GM18499 (cell line): ENCODE data around the gene TMEM63B.
"Not testable (repeated sequence)": the region's sequence is repeated elsewhere in the genome, so short reads cannot be mapped to it uniquely, and the experiment has no call there.

Experiments
- ATAC-seq: cut with Tn5 transposase; IDR thresholded peaks from one replicate; pipeline ENCODE4 v1.9.1; 2021; ENCODE audit warnings: moderate number of reproducible peaks; ENCODE audit not compliant: insufficient read depth, unreplicated experiment

The TMEM63B gene

GRCh38 chr6:44166116-44166515 lies 38.8 kb downstream of the TMEM63B start:
- no peak for ATAC-seq

- no peak for ATAC-seq
Observed at GRCh38 chr6:44166591-44167184, 39.3 kb downstream of the TMEM63B start.

- ATAC-seq = no peak
Observed at GRCh38 chr6:44167567-44167966, 40.2 kb downstream of the TMEM63B start.

- ATAC-seq = no peak
Observed at GRCh38 chr6:44169154-44169553, 41.8 kb downstream of the TMEM63B start.

- ATAC-seq = no peak
Observed at GRCh38 chr6:44169886-44170570, 42.7 kb downstream of the TMEM63B start.

GRCh38 chr6:44171899-44172546 lies 44.7 kb downstream of the TMEM63B start:
- no peak for ATAC-seq

GRCh38 chr6:44172731-44173500 lies 45.6 kb downstream of the TMEM63B start:
- no peak for ATAC-seq

GRCh38 chr6:44176130-44176761 lies 48.9 kb downstream of the TMEM63B start:
- no peak for ATAC-seq

- ATAC-seq = no peak
Observed at GRCh38 chr6:44176762-44177509, 49.6 kb downstream of the TMEM63B start.

- no peak for ATAC-seq
Observed at GRCh38 chr6:44177691-44178423, 50.5 kb downstream of the TMEM63B start.

GRCh38 chr6:44178424-44179071 lies 51.2 kb downstream of the TMEM63B start:
- no peak for ATAC-seq

- ATAC-seq = no peak
Observed at GRCh38 chr6:44179072-44179536, 51.8 kb downstream of the TMEM63B start.

GRCh38 chr6:44179648-44180047 lies 52.3 kb downstream of the TMEM63B start:
- no peak for ATAC-seq

- no peak for ATAC-seq
Observed at GRCh38 chr6:44180406-44180805, 53.1 kb downstream of the TMEM63B start.

- ATAC-seq = no peak
Observed at GRCh38 chr6:44180886-44181285, 53.5 kb downstream of the TMEM63B start.

- not testable (repeated sequence) for ATAC-seq
Observed at GRCh38 chr6:44181784-44182183, 54.4 kb downstream of the TMEM63B start.

GRCh38 chr6:44182911-44183390 lies 55.6 kb downstream of the TMEM63B start:
- ATAC-seq = no peak

- ATAC-seq = no peak
Observed at GRCh38 chr6:44183783-44184182, 56.4 kb downstream of the TMEM63B start.
